Effector memory CD4-positive, alpha-beta T cell (primary cell): ENCODE measurements around the gene AGBL2.
A peak's percentile ranks its signal among the peaks of the same experiment; 100 is the strongest.
"Not testable (repeated sequence)": the region's sequence is repeated elsewhere in the genome, so short reads cannot be mapped to it uniquely, and the experiment has no call there.

Experiments
- DNase-seq, 3 donors: peaks; one replicate each; pipeline ENCODE4 v3.0.0-alpha.2; 2020
- H3K27ac ChIP-seq: 2 replicates; pipeline ENCODE4 v1.7.0; 2013; ENCODE audit warnings: mild to moderate bottlenecking, low read length, moderate library complexity; ENCODE audit not compliant: insufficient read depth, poor library complexity, severe bottlenecking
- H3K27me3 ChIP-seq: replicated peaks from 2 replicates; pipeline ENCODE4 v1.7.0; 2013; ENCODE audit warnings: mild to moderate bottlenecking, low read length; ENCODE audit not compliant: insufficient read depth, control insufficient read depth, poor library complexity, severe bottlenecking
- H3K36me3 ChIP-seq: 2 replicates; pipeline ENCODE4 v1.7.0; 2013; ENCODE audit warnings: mild to moderate bottlenecking, low read length, moderate library complexity; ENCODE audit not compliant: control insufficient read depth, insufficient read depth
- H3K4me1 ChIP-seq: 2 replicates; pipeline ENCODE4 v1.7.0; 2013; ENCODE audit warnings: low read length, mild to moderate bottlenecking; ENCODE audit not compliant: control insufficient read depth, insufficient read depth, poor library complexity, severe bottlenecking
- H3K4me3 ChIP-seq: 2 replicates; pipeline ENCODE4 v1.7.0; 2013; ENCODE audit warnings: low read length, low read depth, mild to moderate bottlenecking; ENCODE audit not compliant: insufficient read depth, poor library complexity, severe bottlenecking
- H3K9me3 ChIP-seq: 2 replicates; pipeline ENCODE4 v1.7.0; 2013; ENCODE audit warnings: mild to moderate bottlenecking, low read length, moderate library complexity; ENCODE audit not compliant: control insufficient read depth

AGBL2 gene

DNA sequence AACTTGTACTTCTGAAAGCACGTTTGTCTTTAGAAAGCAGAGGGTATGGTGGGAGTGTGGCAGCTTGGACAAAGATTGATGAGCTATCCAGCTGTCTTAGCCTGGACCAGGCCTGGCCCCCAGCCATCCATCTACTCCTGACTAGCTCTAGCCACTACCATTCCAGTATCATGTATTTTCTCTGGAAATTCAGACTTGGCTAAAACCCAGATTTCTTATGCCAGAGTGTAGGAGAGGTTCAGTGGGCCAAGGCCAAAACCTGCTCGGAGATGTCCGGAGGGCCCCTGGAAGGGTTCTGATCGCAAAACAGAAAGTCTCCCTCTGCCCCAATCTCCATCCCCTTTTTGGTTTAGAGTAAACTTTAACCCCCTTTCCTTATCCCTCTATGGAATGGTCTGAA is 48.0 kb downstream of the AGBL2 start:
- H3K27me3 ChIP-seq = no peaks in the 10 kb centered on the region
- H3K4me1 ChIP-seq = no peaks in the 10 kb centered on the region
- H3K4me3 ChIP-seq = no peak overlapping the region
- H3K36me3 ChIP-seq = no peaks in the 10 kb centered on the region
- no peaks in the 10 kb centered on the region for H3K9me3 ChIP-seq
- H3K27ac ChIP-seq = no peak overlapping the region
- DNase-seq = no peak

- H3K27ac ChIP-seq, DNase-seq, H3K27me3 ChIP-seq, H3K4me3 ChIP-seq, H3K36me3 ChIP-seq, H3K4me1 ChIP-seq, H3K9me3 ChIP-seq: not testable (repeated sequence)
Measured at GRCh38 chr11:47664936-47665335, 50.2 kb downstream of the AGBL2 start.

- no peaks in the 10 kb centered on the region for H3K4me1 ChIP-seq
- no peaks in the 10 kb centered on the region for H3K9me3 ChIP-seq
- H3K36me3 ChIP-seq = no peaks in the 10 kb centered on the region
- no peaks in the 10 kb centered on the region for H3K27me3 ChIP-seq
- DNase-seq = no peak
- H3K27ac ChIP-seq = no peak overlapping the region
- H3K4me3 ChIP-seq = no peak overlapping the region
Measured at GRCh38 chr11:47661245-47661644, 53.9 kb downstream of the AGBL2 start.

DNA sequence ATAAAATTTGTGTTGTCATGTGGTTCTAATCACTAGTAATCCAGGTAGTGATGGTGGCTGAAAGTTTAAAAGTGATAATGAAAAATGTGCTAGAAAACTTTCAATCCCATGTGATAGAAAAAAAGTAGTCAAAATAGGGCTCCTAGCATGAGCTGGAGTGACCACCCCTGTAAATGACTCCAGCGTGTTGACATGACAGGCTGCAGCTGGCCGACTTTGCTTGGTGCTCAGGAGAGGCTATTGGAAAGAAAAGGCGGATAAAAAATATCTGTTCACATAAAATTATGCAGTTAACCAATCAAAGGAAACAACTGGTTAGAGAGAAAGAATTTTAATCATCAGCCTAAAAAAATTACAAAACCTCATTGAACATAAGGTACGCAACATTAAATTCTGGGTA is 55.9 kb downstream of the AGBL2 start:
- Histone ChIP-seq H3K4me3 (no peak overlapping the region), H3K27me3 (no peaks in the 10 kb centered on the region), H3K27ac (no peak overlapping the region), H3K4me1 (no peaks in the 10 kb centered on the region), H3K36me3 (no peaks in the 10 kb centered on the region), H3K9me3 (no peaks in the 10 kb centered on the region)
- no peak for DNase-seq

GRCh38 chr11:47656260-47656885 is 58.8 kb downstream of the AGBL2 start:
- H3K27ac ChIP-seq = no peak overlapping the region
- no peaks in the 10 kb centered on the region for H3K9me3 ChIP-seq
- H3K36me3 ChIP-seq = no peaks in the 10 kb centered on the region
- H3K27me3 ChIP-seq = no peaks in the 10 kb centered on the region
- DNase-seq = no peak
- H3K4me3 ChIP-seq = no peak overlapping the region
- H3K4me1 ChIP-seq = no peaks in the 10 kb centered on the region

GRCh38 chr11:47651818-47652469 is 63.2 kb downstream of the AGBL2 start:
- Histone ChIP-seq H3K4me1 (no peaks in the 10 kb centered on the region), H3K27me3 (no peaks in the 10 kb centered on the region), H3K4me3 (no peak overlapping the region), H3K9me3 (no peaks in the 10 kb centered on the region), H3K27ac (no peak overlapping the region), H3K36me3 (no peaks in the 10 kb centered on the region)
- DNase-seq = no peak

DNA sequence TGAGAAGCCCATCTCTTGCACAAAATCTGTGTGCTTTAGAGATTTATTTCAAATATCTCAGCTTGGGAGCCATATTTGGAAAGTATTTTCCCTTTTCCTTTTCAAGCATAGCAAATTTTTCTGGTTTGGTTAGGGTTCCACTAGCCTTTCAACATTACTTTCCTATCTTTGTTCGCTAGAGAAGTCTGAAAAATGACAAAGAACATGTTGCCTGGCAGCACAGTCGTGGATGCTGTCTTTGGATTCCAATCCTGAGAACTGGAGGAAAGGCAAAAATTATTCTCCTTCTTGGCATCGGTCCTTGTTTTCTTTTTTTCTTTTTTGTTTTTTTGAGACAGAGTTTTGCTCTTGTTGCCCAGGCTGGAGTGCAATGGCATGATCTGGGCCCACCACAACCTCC is 65.9 kb downstream of the AGBL2 start:
- no peak overlapping the region for H3K27ac ChIP-seq
- H3K4me1 ChIP-seq = no peaks in the 10 kb centered on the region
- no peak overlapping the region for H3K4me3 ChIP-seq
- H3K36me3 ChIP-seq = no peaks in the 10 kb centered on the region
- no peak for DNase-seq
- no peaks in the 10 kb centered on the region for H3K9me3 ChIP-seq
- H3K27me3 ChIP-seq = no peaks in the 10 kb centered on the region

GRCh38 chr11:47646019-47646418 is 69.2 kb downstream of the AGBL2 start:
- Histone ChIP-seq H3K4me3 (no peak overlapping the region), H3K4me1 (peaks cover 6% of the 10 kb centered on the region), H3K27me3 (no peaks in the 10 kb centered on the region), H3K27ac (no peak overlapping the region), H3K9me3 (no peaks in the 10 kb centered on the region), H3K36me3 (no peaks in the 10 kb centered on the region)
- DNase-seq = no peak

DNA sequence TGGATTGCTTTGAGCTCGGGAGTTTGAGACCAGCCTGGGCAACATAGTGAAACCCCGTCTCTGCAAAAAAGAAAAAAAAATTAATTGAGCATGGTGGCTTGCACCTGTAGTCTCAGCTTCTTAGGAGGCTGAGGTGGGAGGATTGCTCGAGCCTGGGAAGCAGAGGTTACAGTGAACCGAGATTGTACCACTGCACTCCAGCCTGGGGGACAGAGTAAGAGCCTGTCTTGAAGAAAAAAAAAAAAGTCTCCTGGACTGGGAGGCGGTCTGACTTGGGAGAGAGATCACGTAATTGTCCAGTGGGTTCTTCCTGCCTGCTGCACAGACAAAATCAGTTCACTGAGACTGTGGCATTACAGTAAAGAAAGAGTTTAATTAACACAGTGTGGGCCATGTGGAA is 69.7 kb downstream of the AGBL2 start:
- Histone ChIP-seq H3K4me1 (peaks cover 7% of the 10 kb centered on the region), H3K4me3 (no peak overlapping the region), H3K36me3 (no peaks in the 10 kb centered on the region), H3K27me3 (no peaks in the 10 kb centered on the region), H3K27ac (no peak overlapping the region), H3K9me3 (no peaks in the 10 kb centered on the region)
- DNase-seq = no peak

DNA sequence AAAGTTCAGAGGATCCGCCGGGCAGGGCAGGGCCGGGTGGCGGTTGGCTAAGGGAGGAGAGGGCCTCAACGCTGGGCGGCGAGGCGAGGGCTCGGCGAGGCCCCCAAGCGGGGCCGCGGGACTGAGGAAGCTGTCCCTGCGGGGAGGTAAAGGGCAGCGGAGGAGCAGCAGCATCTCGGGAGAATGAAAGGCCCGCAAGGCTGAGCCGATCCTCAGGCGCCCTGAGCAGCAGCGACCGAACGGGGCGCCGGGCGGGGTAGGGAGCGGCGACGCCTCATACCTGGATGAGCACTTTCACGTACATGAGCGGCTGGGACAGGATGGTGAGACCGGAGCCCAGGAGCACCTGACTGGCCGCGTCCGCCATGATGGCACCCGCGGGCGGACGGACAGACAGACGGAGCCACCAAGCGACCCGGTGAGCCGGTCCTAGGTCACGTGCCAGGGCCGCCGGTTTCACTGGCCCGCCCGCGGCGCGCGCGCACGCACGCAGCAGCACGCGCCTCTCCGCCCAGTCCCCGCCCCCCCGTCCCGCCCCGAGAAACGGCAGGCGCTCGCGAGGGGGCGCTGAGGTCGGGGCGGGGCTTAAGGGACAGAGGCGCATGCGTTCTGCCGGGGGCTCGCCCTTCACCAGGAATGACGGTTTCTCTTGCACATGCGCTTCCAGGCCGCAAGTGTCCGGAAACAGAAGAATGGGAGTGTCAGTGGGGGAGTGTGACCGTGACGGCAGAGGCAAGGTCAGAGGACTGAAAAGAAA is 72.9 kb downstream of the AGBL2 start, which contains the start of gene MTCH2:
Gene MTCH2 (minus strand): TSS at position 461 of the 757 bp plus-strand sequence. CDS start 94 bp downstream, at position 367.
- H3K4me1 ChIP-seq = peaks cover 7% of the 10 kb centered on the region
- peaks cover 10% of the 10 kb centered on the region for H3K36me3 ChIP-seq
- H3K9me3 ChIP-seq = no peaks in the 10 kb centered on the region

More for the DNA sequence above, 72.9 kb downstream of the AGBL2 start, which contains the start of gene MTCH2:
- peak within 1 kb of the TSS; percentile 80 for H3K27ac ChIP-seq
- DNase-seq = peak; percentile 93 to 94 (median 94)
- H3K4me3 ChIP-seq = peak within 1 kb of the TSS; percentile 66
- no peaks in the 10 kb centered on the region for H3K27me3 ChIP-seq
